GM18499 (cell line): Measurements from ENCODE around the gene TUBB2A.
"Not testable (repeated sequence)": the region's sequence is repeated elsewhere in the genome, so short reads cannot be mapped to it uniquely, and the experiment has no call there.

ENCODE experiments used
- ATAC-seq: cut with Tn5 transposase; IDR thresholded peaks from one replicate; pipeline ENCODE4 v1.9.1; 2021; ENCODE audit warnings: moderate number of reproducible peaks; ENCODE audit not compliant: insufficient read depth, unreplicated experiment

TUBB2A gene

GRCh38 chr6:3183066-3183465 is 25.7 kb upstream of the TUBB2A start:
- ATAC-seq, result no peak

GRCh38 chr6:3181105-3181504 is 23.8 kb upstream of the TUBB2A start:
- no peak for ATAC-seq

DNA sequence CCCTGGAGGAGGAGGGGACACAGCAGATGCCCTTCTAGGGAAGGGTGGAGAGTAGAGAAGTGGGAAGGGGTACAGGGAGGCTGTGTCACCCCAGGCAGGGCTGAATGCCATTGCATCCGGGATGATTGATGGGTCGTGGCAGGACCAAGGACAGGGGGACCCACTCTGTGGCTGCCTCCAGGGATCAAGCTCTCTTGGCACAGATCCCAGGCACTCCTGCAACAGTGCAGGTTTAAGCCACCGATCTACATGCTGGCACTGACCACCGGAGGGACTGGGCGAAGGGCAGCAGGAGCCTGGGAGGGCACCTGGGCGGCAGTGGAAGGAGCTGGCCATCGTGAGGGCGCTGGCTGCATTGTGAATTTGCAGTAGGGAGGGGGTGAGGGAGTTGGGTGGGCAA is 22.6 kb upstream of the TUBB2A start:
- ATAC-seq, result not testable (repeated sequence)

GRCh38 chr6:3178666-3179065 is 21.3 kb upstream of the TUBB2A start:
- ATAC-seq, result not testable (repeated sequence)

GRCh38 chr6:3176562-3177355 is 19.4 kb upstream of the TUBB2A start:
- no peak for ATAC-seq

DNA sequence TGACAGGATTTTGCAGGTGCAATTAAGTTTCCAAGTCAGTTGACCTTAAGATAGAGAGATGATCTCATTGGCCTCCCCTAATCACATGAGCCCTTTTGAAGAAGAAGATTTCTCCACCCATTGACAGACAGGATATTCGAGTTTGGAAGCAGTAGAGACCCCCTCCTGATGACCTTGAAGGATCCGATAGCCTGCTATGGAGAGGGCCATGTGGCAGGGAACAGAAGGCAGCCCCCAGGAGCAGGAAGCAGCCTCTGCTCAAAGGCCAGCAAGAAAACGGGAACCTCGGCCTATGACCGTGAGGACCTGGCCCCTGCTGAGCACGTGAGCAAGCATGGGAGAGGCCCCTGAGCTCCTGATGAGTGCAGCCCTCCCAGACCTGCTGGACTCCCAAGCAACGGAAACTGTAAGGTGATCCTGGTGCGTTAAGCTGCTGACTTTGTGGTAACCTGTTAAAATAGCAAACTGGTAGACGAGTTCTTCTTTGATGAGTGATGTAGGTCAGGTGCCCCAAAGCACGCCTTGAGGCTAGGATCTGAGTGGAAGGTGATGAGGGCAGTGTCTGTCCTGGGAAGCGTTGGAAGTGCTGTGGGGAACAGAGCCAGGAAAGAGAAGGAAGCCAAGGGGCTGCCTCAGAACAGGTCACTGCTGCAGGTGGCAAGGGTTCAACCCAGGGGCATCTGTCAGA is 18.5 kb upstream of the TUBB2A start:
- no peak for ATAC-seq

DNA sequence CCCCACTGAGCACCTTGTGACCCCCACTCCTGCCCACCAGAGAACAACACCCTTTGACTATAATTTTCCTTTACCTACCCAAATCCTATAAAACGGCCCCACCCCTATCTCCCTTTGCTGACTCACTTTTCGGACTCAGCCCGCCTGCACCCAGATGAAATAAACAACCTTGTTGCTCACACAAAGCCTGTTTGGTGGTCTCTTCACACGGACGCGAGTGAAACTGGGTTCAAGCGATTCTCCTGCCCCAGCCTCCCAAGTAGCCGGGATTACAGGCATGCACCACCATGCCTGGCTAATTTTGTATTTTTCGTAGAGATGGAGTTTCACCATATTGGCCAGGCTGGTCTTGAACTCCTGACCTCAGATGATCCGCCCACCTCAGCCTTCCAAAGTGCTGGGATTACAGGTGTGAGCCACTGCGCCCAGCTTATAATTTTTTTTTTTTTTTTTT is 16.3 kb upstream of the TUBB2A start:
- not testable (repeated sequence) for ATAC-seq

DNA sequence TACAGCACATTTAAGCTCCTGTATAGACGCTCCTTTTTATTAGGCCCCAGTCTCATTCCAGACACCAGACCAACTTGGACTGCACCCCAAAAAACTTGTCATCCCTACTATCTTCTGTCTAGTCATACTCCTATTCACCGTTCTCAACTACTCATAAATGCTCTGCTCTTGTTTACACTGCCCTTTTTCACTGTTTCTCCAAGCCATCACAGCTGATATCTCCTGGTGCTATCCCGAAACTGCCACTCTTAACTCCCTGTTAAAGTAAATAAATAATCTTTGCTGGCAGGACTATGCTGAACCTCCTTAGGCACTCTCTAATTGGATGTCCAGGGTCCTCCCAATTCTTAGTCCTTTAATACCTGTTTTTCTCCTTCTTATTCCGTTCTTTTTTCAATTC is 15.4 kb upstream of the TUBB2A start:
- ATAC-seq, result not testable (repeated sequence)

DNA sequence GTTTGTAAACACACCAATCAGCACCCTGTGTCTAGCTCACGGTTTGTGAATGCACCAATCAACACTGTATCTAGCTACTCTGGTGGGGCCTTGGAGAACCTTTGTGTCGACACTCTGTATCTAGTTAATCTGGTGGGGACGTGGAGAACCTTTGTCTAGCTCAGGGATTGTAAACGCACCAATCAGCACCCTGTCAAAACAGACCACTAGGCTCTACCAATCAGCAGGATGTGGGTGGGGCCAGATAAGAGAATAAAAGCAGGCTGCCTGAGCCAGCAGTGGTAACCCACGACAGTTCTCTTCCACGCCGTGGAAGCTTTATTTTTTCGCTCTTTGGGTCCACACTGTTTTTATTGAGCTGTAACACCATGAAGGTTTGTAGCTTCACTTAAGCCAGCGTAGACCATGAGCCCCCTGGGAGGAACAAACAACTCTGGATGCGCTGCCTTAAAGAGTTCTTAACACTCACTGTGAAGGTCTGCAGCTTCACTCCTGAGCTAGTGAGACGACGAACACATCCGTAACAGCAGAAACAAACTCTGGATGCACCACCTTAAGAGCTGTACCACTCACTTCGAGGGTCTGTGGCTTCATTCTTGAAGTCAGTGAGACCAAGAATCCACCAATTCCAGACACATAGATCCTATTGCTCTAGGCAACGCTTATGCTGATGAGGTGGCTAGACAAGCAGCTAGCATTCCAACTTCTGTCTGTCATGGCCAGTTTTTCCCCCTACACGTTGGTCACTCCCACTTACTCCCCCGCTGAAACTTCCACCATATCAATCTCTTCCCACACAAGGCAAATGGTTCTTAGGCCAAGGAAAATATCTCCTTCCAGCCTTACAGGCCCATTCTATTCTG is 14.2 kb upstream of the TUBB2A start:
- ATAC-seq, result not testable (repeated sequence)

DNA sequence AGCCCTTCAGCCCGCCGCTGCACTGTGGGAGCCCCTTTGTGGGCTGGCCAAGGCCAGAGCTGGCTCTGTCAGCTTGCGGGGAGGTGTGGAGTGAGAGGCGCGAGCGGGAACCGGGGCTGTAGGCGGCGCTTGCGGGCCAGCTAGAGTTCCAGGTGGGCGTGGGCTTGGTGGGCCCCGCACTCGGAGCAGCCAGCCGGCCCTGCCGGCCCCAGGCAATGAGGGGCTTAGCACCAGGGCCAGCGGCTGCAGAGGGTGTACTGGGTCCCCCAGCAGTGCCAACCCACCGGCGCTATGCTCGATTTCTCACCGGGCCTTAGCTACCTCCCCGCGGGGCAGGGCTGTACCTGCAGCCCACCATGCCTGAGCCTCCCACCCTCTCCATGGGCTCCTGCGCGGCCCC is 13.3 kb upstream of the TUBB2A start:
- ATAC-seq, result not testable (repeated sequence)

DNA sequence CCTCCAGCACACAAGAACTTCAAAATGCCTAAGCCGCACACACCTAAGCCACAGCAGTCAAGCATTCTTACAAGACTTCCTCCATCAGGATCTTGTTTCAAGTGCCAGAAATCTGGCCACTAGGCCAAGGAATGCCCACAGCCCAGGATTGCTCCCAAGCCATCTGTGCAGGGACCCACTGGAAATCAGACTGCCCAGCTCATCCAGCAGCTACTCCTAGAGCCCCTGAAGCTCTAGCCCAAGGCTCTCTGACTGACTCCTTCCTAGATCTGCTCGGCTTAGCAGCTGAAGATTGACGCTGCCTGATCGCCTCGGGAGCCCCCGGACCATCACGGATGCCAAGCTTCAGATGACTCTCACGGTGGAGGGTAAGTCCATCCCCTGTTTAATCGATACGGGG is 10.7 kb upstream of the TUBB2A start:
- ATAC-seq, result not testable (repeated sequence)

DNA sequence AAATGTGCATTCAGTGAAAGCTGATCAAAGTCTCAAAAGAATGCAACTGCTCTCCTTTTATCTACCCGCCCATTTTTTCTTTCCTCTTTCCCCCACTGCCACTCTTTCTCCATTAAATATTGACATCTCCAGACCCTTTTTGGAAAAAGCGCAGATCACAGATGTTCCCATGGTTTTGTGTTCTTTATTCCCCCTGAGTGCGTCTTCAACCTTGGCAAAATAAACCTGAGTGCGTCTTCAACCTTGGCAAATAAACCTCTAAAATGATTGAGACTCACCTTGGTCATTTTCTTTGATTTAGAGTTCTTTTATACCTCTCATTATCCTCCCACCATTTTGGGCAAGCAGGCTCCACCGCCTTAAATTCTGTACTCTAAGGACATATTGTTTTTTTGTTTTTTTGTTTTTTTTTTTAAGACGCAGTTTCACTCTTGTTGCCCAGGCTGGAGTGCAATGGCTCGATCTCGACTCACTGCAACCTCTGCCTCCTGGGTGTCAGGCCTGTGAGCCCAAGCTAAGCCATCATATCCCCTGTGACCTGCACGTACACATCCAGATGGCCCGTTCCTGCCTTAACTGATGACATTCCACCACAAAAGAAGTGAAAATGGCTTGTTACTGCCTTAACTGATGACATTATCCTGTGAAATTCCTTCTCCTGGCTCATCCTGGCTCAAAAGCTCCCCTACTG is 9.3 kb upstream of the TUBB2A start:
- not testable (repeated sequence) for ATAC-seq

GRCh38 chr6:3165631-3166534 is 8.5 kb upstream of the TUBB2A start:
- ATAC-seq, result no peak

- ATAC-seq, result no peak
Measured at GRCh38 chr6:3164388-3164787, 7.0 kb upstream of the TUBB2A start.

- ATAC-seq, result no peak
Measured at GRCh38 chr6:3163248-3163594, 5.9 kb upstream of the TUBB2A start.

DNA sequence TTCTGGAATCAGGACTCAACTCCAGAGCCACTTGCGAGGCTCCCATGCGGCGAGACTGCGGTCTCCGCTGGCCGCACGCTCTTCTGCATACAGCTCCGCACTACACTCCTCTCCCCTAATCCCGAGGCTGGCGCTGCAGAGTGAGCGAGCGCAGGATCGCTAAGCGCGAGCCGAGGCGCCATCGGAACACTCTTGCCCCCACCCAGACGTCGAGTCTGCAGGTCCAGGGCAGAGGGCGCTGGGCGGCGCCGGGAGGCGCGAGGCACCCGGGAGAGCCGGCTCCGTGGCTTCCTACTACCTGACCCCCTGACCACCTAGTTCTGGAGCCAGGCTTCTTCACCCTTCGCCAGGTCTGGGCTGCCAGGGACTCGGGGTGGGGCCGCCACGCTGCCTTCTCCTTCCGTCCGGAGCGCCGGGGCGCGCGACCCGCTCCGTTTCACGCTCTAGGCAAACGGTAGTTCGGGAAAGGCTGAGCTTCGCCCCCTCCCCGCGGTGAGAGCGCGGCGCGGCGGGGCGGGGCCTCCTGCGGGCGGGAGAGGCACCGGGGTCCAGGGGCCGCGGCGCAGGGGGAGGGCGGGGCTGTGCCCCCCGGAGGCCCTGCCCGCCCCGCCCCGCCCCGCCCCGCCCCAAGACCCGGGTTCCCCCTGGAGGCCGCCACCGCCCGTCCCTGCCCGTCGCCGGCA is 5.4 kb upstream of the TUBB2A start:
- ATAC-seq, result no peak

DNA sequence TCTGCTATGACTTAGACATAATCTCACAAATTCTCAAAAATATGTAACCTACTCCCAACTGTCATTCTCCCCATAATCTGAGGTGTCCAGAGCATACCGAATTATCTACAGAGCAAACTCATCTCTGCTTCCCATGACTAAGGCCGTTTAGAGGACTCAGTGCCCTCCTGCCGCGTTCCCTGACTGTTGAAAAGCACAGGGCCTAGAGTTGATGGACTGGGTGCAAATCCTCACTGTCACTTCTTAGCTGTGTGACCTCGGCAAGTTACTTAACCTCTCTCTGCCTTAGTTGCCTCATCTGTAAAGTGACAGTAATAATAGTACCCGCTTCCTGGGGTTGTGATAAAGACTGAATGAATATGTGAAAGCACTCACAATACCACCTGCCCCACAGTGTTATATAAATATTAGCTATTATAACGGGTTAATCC is 4.7 kb upstream of the TUBB2A start:
- no peak for ATAC-seq
